WTC11 (cell line): ENCODE data around the gene FSD1L. TPM values are rescaled to one million over a fixed set of nuclear protein-coding genes. Genes with fewer than 3 reads are reported as not detected.

Experiments
- ATAC-seq: fragments of 200-7000 bp; cut with Tn5 transposase; 2 replicates; pipeline ENCODE4 v1.10.0; 2021; ENCODE audit warnings: mild to moderate bottlenecking, moderate library complexity
- CTCF ChIA-PET: fragments of 300-600 bp; sonication (Branson Sonifier 250); formaldehyde crosslinking; loops from one replicate; lab custom pipeline; 2021; ENCODE audit warnings: antibody characterized with exemption; lab: Charles Lee
- POLR2A ChIA-PET: fragments of 350-600 bp; sonication (Branson Sonifier 250); formaldehyde crosslinking; loops from one replicate; lab custom pipeline; 2021; ENCODE audit warnings: antibody characterized with exemption; lab: Charles Lee
- DNase-seq: peaks from one replicate; pipeline ENCODE4 v3.0.0; 2021; ENCODE audit warnings: low spot score
- H3K27ac Mint-ChIP-seq: 2 replicates; pipeline ENCODE4 v1.8.0; 2021; ENCODE audit warnings: mixed read lengths
- H3K27me3 Mint-ChIP-seq: 2 replicates; pipeline ENCODE4 v1.8.0; 2021; ENCODE audit warnings: low read depth, mild to moderate bottlenecking, moderate library complexity, mixed read lengths
- H3K36me3 Mint-ChIP-seq: 2 replicates; pipeline ENCODE4 v1.8.0; 2021; ENCODE audit warnings: mixed read lengths
- H3K4me1 Mint-ChIP-seq: 2 replicates; pipeline ENCODE4 v1.8.0; 2022; ENCODE audit warnings: mixed read lengths
- H3K4me3 Mint-ChIP-seq: 2 replicates; pipeline ENCODE4 v1.8.0; 2021; ENCODE audit warnings: mild to moderate bottlenecking, moderate library complexity, mixed read lengths
- H3K9me3 Mint-ChIP-seq: 2 replicates; pipeline ENCODE4 v1.8.0; 2021; ENCODE audit warnings: mixed read lengths
- ARID4B ChIP-seq: sonication (generic); formaldehyde crosslinking; IDR thresholded peaks from 2 replicates; pipeline ENCODE4 v1.8.0; 2023; ENCODE audit warnings: missing genetic modification reagents, mild to moderate bottlenecking, borderline replicate concordance
- CDX4 ChIP-seq: fragments of 250-450 bp; sonication (Bioruptor Pico); IDR thresholded peaks from 2 replicates; pipeline ENCODE4 v1.9.0; 2021; ENCODE audit warnings: moderate library complexity, mild to moderate bottlenecking, inconsistent platforms, borderline replicate concordance
- E2F4 ChIP-seq: sonication (generic); formaldehyde crosslinking; IDR thresholded peaks from 2 replicates; pipeline ENCODE4 v1.8.1; 2022; ENCODE audit warnings: low read depth, mild to moderate bottlenecking, moderate library complexity, missing genetic modification reagents, borderline replicate concordance
- ETV6 ChIP-seq: sonication (generic); formaldehyde crosslinking; IDR thresholded peaks from 2 replicates; pipeline ENCODE4 v1.8.1; 2022; ENCODE audit warnings: mild to moderate bottlenecking, missing genetic modification reagents
- FOXP4 ChIP-seq: sonication (generic); formaldehyde crosslinking; IDR thresholded peaks from 2 replicates; pipeline ENCODE4 v1.8.0; 2022; ENCODE audit warnings: mild to moderate bottlenecking, missing genetic modification reagents
- IRF2 ChIP-seq: sonication (generic); formaldehyde crosslinking; IDR thresholded peaks from 2 replicates; pipeline ENCODE4 v1.8.0; 2022; ENCODE audit warnings: low read depth, missing genetic modification reagents, borderline replicate concordance
- KAT7 ChIP-seq: sonication (generic); formaldehyde crosslinking; IDR thresholded peaks from 2 replicates; pipeline ENCODE4 v1.8.1; 2023; ENCODE audit warnings: missing genetic modification reagents, mild to moderate bottlenecking, borderline replicate concordance
- MXD4 ChIP-seq: fragments of 250-450 bp; sonication (Bioruptor Pico); IDR thresholded peaks from 2 replicates; pipeline ENCODE4 v1.8.0; 2021; ENCODE audit warnings: mild to moderate bottlenecking, moderate library complexity, borderline replicate concordance
- NFE2L1 ChIP-seq: sonication (generic); formaldehyde crosslinking; IDR thresholded peaks from 2 replicates; pipeline ENCODE4 v1.8.1; 2023; ENCODE audit warnings: missing genetic modification reagents
- NFYB ChIP-seq: sonication (generic); formaldehyde crosslinking; conservative IDR thresholded peaks from 2 replicates; pipeline ENCODE4 v1.8.0; 2022; ENCODE audit warnings: low read depth, missing genetic modification reagents
- RORB ChIP-seq: fragments of 250-450 bp; sonication (Bioruptor Pico); IDR thresholded peaks from 2 replicates; pipeline ENCODE4 v1.9.0; 2021; ENCODE audit warnings: mild to moderate bottlenecking
- TEAD4 ChIP-seq: sonication (generic); formaldehyde crosslinking; IDR thresholded peaks from 2 replicates; pipeline ENCODE4 v1.8.0; 2022; ENCODE audit warnings: mild to moderate bottlenecking, missing genetic modification reagents
- USF1 ChIP-seq: sonication (generic); formaldehyde crosslinking; IDR thresholded peaks from 2 replicates; pipeline ENCODE4 v1.8.0; 2022; ENCODE audit warnings: mild to moderate bottlenecking, missing genetic modification reagents
- ZBTB43 ChIP-seq: sonication (generic); formaldehyde crosslinking; IDR thresholded peaks from 2 replicates; pipeline ENCODE4 v1.8.1; 2023; ENCODE audit warnings: mild to moderate bottlenecking, missing genetic modification reagents
- ZNF138 ChIP-seq: sonication (generic); formaldehyde crosslinking; conservative IDR thresholded peaks from 2 replicates; pipeline ENCODE4 v1.8.1; 2022; ENCODE audit warnings: mild to moderate bottlenecking, moderate library complexity, missing genetic modification reagents
- ZNF281 ChIP-seq: sonication (generic); formaldehyde crosslinking; IDR thresholded peaks from 2 replicates; pipeline ENCODE4 v1.8.0; 2023; ENCODE audit warnings: mild to moderate bottlenecking, missing genetic modification reagents
- ZNF671 ChIP-seq: fragments of 250-450 bp; sonication (Bioruptor Pico); IDR thresholded peaks from 2 replicates; pipeline ENCODE4 v1.8.0; 2021; ENCODE audit warnings: mild to moderate bottlenecking
- total RNA-seq: library from RNA; stranded (reverse); gene quantifications from 3 replicates; pipeline ENCODE4 v1.2.3, GENCODE V29; 2021

The FSD1L gene
- total RNA-seq, 1 experiment from 2014 or later: 5.3 TPM

GRCh38 chr9:105458404-105458803, 10.6 kb downstream of the FSD1L start:
- ChIA-PET CTCF (interaction anchor here (1.5 kb wide), 1 partner anchor 10 kb away, joined by 6 read pairs; the partner anchor contains the start of gene FSD1L), POLR2A (no interaction called here)
- no peak for DNase-seq
- peaks cover 14% of the 10 kb centered on the region for H3K36me3 Mint-ChIP-seq
- no peak overlapping the region for H3K4me3 Mint-ChIP-seq
- peaks cover 23% of the 10 kb centered on the region for H3K4me1 Mint-ChIP-seq
- H3K9me3 Mint-ChIP-seq: peaks cover 13% of the 10 kb centered on the region
- peak; percentile 77 for ATAC-seq
- no peaks in the 10 kb centered on the region for H3K27me3 Mint-ChIP-seq
- peak overlapping the region; percentile 45; the same call in 1 of the 2 replicates for H3K27ac Mint-ChIP-seq
- no peak for TF ChIP-seq ZNF138 (CRISPR knock-in tag)
- peak; percentile 39 for TF ChIP-seq NFYB

- H3K27ac Mint-ChIP-seq: peak overlapping the region; percentile 67; the same call in 1 of the 2 replicates
- no peak for DNase-seq
- ChIA-PET CTCF (interaction anchor here (1.2 to 1.5 kb wide), 2 partner anchors 11 to 16 kb away, joined by 5 to 6 read pairs; partner anchors contain the start of gene FSD1L), POLR2A (no interaction called here)
- peaks cover 23% of the 10 kb centered on the region for H3K4me1 Mint-ChIP-seq
- no peak for ATAC-seq
- H3K36me3 Mint-ChIP-seq: peaks cover 17% of the 10 kb centered on the region
- H3K27me3 Mint-ChIP-seq: no peaks in the 10 kb centered on the region
- no peak overlapping the region for H3K4me3 Mint-ChIP-seq
- peaks cover 13% of the 10 kb centered on the region for H3K9me3 Mint-ChIP-seq
- TF ChIP-seq TEAD4 (CRISPR knock-in tag): no peak
- no peak for TF ChIP-seq ZNF281 (CRISPR knock-in tag)
- TF ChIP-seq RORB: no peak
- no peak for TF ChIP-seq NFE2L1 (CRISPR knock-in tag)
- TF ChIP-seq MXD4: no peak
- no peak for TF ChIP-seq USF1 (CRISPR knock-in tag)
- no peak for TF ChIP-seq ZBTB43
- TF ChIP-seq IRF2 (CRISPR knock-in tag): no peak
- TF ChIP-seq NFYB: no peak
- no peak for TF ChIP-seq KAT7
- no peak for TF ChIP-seq E2F4 (CRISPR knock-in tag)
- TF ChIP-seq ARID4B (CRISPR knock-in tag): no peak
- TF ChIP-seq ZNF671 (CRISPR knock-in tag): no peak
- TF ChIP-seq ETV6 (CRISPR knock-in tag): no peak
- no peak for TF ChIP-seq FOXP4 (CRISPR knock-in tag)
- no peak for TF ChIP-seq CDX4 (CRISPR knock-in tag)
These were observed 11.5 kb downstream of the FSD1L start for GRCh38 chr9:105459336-105459735.
